NCI-H345 treated with DMSO at 0.1 percent for 48 hours (cell line): Measurements from ENCODE around the gene AUTS2.

Experiments used
- DNase-seq: peaks from one replicate; lab custom pipeline; 2025; ENCODE audit not compliant: unreplicated experiment; lab: John Stamatoyannopoulos, UW

The AUTS2 gene

DNA sequence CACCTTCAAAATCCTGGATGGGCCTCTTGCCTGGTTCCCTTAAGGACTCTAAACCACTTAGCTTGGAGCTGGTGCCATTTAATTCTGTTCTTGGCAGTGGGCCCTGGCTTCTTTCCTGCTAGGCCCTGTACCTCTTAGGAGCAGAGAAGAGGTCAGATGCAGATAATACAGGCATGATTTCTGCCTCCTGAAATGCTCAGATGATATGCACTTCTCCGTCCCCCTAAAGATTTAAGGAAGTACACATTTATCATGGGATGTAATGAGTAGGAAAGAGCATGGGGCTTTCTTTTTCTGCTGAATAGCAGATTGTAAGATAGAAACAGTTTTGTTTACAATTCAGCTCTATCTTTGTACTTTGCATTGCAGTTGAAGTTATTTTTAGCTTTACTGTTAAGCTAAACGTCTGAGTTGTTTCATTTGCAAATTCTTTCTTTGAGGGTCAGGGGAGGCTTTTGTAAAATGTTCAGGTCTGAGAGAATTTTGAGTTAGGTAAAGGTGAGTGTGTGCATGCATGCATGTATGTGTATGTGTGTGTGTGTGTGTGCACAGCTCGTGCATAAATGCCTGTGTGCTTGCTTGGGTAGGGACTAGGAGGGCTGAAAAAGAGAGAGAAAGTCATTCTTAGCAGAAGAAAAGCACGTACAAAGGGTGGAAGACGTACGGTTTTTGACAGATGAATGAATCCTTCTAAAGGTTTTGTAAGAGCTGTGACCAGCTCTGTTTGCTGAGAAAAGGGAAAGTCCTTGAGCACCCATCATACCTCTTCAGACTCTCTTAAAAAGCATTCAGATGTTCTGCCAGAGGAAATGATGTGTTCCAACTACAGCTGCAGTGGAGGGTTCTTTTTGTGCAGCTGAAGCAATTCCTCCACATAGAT is 364.2 kb downstream of the AUTS2 start:
- DNase-seq, result no peak

DNA sequence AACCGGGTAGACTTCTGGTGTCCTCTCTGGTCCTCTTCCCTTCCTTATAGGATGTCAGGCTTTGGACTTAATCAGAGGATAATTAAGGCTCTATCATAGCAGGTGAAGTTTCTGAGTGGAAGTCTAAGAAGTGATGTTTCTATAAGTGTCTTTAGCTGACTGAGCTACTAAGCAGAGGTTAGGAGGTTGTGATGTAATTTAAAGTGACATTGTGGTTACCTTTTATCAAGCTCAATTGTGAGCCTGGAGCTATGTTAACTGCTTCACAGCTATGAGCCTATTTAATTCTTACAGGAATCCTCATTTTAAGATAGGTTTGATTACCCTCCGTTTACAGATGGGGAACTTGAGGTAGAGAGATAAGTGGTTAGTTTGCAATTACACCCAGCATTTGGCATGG is 365.1 kb downstream of the AUTS2 start:
- no peak for DNase-seq

DNA sequence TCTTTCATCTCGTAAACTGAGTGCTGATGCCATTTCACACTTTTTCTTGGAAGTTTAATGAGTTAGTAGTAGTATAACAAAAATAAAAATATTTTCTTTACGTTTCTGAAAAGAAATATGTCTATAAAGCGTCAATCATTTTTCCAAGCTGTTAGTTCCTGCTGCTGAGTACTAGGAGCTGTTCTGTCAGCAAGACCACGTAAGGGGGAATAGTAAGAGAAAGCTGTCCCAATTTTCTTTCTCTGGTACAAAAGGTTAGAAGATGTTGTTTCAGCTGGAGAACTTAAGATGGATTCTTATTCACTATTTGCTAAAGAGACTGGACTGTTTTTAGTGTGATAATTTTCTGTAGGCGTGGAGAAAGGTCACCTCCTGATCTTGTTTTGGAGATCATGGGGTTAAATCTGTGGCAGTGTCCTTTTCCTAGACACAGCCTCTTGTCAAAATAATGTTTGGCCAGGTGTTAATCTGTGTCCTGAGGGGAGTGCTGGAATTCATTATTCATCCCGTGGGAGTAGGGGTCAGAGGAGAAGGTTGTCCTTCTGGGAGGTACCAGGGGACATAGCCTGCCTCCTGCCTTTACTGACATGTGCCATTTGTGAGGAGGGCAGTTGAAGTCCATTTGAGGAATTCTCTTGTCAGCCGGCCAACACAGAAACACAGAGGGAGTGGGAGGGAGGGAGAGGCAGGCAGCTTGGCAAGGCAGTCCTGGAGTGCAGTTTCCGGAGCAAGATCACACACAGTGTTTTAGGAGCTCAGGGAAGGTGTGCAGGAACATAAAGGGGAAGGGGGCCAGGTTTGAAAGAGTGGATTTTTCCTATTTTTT is 368.7 kb downstream of the AUTS2 start:
- no peak for DNase-seq

DNA sequence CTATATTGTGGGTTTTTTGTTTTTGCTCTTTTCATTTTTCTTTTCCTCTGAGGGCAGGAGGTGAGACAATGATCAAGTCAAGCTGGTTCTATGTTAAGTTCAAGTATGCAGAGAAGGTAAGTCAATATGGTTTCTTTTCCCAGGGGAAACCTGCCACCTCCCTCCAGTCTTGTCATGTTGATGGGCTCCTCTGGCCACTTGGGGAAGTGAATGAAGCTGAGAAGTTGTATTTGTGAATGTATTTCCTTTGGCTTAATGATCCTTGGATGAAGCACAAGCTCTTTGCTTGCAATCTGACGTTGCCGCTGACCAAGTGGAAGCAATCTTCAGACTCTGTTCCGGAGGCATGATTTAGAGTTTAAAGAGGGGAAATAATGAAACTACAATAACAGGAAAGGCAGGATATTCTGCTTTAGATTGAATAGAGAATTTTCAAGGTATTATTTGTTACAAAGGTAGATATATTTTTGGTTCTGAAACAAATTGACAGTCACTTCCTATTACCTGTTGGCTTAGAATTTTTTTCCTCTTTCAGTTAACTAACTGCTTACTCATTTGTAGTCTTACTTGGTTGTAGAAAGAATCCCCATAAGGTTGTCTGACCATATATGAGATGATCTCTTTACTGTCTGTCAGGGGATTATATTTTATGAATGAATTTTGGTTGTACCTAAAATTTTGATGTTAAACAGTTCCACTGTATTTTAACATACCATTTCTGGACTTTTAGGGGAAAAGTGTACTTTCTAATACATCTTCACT is 369.6 kb downstream of the AUTS2 start:
- no peak for DNase-seq

DNA sequence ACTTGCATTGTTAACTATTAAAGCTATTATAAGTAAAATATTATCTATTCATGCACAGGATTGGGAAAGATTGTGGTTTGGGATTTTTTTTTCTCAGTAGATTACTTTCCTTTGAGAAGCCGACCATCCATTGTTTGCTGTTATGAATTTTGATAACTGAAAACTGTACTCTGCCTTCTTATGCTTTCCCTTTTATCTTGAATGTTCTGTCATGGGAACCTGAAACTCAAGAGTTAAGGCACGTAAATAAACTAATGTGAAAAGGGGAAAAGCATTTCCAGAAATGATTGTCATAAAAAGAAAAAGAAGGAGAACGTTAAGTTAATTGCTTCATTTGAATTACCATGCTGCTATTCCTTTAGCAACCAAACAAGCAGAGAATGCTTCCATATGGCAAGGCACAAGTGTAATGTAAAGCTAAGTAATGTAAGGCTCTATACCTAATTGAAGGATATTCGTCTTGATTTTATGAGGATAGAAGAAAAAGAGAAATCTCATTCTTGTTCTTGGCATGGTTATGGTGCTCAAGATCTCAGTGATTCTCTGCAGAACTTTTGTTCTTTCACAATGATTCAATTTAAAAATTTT is 370.8 kb downstream of the AUTS2 start:
- no peak for DNase-seq

DNA sequence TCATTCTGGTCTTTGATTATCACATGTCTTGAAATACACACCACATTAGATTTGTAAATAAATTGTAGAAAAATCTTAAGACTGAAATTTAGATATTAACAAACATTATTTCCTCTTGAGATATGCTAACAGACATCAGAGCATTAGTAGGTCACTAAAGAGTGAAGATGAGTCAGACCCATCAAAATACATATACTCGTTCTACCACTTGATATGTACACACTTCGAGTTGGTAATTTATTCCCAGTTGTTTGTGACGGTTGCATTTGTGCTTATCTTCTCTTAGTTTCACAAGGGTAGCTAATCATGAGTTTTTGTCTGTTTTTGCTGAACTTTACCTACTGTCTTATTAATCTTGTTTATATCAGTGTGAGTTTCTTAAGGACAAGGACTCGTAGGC is 383.4 kb downstream of the AUTS2 start:
- no peak for DNase-seq

DNA sequence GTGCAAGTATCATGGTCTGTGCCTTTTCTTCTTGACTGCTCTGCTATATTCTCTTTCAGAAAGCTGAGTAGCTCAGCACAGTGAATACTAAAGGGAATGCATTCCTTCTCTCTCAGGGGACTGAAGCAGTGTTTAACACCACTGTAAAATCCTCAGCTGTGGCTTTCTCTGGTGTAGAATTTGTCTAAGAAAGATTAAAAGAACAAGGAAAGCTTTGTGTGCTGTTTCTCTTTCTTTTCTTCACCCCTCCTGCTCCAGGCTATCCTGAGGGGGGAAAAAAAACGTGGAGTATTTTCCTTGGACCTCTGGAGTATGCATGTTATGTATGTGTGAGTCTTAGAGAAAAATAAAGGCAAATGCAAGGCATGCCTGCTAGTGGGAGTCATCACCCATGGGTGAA is 383.9 kb downstream of the AUTS2 start:
- DNase-seq, result no peak

DNA sequence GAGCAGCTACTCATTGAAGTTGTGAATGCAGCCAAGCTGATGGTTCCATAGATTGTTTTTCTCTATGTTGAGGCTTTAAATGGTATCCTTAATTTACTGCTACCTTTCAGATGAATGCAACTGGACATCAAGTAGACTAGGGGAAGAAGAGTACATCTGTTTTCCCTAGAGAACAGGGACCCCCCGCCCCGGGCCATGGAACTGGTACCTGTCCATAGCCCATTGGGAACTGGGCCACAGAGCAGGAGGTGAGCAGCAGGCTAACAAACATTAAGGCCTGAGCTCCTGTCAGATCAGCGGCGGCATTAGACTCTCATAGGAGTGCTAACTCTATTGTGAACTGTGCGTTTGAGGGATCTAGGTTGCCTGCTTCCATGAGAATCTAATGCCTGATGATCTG is 391.3 kb downstream of the AUTS2 start:
- DNase-seq, result no peak

DNA sequence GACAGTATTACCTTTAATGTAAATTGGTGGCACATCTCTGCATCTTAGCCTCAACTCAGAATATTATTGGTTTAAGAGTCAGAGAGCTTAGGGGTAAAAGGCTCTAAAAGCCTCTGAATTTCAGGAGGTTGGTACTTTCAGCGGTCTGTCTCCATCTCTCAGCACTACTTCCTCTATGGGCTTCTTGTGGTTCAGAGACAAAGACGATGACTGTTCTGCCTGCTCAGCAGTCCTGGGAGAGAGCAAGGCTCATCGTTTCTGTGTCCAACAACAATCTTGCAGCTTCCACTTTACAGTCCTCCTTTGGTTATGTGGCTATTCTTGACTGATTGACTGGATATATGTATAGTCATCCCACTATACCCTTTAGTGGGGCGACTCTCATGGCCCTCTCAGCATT is 394.7 kb downstream of the AUTS2 start:
- DNase-seq, result no peak

DNA sequence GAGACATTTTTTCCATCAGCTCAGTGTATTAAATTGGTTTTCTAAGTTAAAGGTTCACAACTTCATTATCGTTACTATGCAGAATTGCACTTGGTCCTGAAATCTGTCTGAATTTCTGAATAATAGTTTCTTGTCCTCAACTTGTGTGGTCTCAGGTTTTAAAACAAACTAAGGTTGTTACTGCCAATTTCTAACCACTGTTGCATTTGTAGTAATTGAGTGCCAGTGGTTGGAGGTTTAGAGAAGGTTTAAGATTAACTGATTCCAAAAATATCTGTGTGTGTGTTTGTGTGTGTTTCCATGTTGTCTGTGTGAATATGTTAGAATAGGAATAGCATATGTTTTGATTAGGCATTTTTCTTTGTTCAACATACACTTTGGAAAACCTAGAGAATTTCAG is 395.9 kb downstream of the AUTS2 start:
- DNase-seq, result no peak

DNA sequence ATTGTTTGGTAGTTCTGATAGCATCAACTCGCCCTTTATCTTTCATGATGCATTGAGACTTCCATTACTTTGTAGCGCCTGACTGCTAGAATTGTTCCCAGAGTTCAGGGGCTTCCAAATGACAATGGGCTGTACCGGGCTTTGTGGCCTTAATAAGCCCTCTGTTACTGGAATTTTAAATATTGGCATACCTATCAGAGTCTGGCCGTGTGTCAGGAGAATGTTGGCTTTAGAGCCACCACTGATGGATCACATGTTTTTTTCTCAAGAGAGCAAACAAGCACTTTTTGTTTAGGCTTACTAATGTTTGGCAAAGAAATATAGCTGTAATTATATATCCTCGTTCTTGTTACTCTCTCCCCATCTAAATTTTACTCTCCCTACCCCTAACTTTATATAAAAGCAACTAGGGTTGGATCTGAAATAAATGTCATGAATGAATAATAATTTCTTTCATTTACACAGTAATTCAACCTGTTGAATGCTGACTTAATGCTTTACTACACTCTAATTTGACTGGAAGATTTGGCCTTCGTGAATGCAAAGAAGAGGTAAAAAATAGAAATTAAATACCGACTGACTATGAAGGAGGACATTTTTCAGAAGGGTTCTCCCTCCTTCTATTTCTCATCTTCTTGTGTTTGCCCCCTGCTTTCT is 396.7 kb downstream of the AUTS2 start:
- DNase-seq, result peak; percentile 8

DNA sequence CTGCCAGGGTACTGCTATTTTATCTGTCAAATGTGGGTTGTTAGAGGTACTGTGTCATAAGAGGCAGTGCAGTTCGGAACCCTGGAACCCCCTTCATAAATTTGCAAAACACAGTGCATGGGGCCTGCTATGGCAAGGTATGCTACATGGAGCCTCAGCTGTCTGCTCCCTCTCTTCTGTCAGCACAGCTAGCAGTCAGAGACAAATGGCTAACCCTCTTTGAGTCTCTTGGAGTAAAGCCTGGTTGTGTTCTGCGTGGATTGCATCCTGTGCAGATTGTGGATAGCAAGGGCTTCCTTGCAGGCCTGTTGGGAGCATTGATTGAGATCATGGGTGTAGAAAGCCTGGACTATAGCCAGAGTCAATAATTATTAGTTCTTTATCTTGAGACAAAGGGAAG is 397.8 kb downstream of the AUTS2 start:
- no peak for DNase-seq

DNA sequence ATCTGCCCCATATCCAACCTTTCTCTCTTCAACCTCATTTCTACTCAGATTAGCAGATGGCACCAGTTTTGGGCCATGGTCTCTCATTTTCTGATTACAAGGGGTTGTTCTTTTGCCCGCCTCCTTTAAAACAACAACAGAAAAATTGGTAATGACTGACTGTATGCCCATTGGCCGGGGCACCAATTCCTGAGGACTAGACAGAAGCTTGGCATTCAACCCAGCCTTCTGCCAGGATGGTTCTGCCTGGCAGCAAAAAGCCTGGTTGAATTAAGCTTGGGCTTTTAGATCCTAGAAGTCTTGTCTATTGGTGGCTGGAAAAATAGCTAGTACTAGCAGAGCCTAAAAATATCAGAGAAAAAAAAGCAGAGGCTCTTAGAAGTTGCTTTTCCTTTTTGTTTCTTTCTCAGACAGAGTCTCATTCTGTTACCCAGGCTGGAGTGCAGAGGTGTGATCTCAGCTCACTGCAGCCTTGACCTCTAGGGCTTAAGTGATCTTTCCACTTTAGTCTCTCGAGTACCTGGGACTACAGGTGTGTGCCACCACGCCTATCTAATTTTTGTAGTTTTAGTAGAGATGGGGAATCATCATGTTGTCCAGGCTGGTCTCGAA is 402.6 kb downstream of the AUTS2 start:
- DNase-seq, result no peak

DNA sequence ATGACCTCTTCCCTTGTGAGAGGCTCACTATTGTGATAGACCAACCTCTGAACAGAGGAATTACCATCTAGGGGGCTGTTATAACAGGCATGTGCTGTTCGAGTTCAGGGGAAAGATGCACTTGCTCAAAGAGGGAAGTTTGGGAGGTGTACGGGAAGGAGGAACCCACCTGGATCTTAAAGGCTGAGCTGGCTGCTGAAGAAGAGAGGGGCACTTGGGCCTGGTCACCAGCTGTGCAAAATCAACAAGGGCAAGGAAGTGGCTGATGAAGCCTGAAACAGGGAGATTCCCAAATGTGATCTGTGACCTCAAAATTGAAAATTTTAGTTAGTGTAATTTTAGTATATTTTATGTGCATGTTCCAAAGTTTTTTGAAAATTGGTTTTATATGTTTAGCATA is 407.2 kb downstream of the AUTS2 start:
- no peak for DNase-seq

DNA sequence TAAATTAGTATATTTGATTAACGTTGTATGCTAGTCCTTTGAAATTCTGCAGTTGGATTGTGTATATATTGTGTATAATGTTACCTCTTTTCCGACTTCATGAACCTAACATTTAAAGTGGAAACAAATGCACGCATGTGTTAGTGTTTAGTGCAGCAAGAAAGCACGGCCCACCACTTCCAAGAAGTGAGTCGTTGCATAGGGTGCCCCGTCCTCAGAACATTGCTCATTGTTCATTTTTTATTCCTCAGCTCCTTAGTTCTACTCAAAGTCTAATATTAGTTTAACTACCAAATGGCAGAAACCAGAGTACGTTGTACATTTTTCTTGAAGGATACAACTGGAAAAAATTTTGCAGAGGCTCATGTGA is 407.6 kb downstream of the AUTS2 start:
- DNase-seq, result no peak

DNA sequence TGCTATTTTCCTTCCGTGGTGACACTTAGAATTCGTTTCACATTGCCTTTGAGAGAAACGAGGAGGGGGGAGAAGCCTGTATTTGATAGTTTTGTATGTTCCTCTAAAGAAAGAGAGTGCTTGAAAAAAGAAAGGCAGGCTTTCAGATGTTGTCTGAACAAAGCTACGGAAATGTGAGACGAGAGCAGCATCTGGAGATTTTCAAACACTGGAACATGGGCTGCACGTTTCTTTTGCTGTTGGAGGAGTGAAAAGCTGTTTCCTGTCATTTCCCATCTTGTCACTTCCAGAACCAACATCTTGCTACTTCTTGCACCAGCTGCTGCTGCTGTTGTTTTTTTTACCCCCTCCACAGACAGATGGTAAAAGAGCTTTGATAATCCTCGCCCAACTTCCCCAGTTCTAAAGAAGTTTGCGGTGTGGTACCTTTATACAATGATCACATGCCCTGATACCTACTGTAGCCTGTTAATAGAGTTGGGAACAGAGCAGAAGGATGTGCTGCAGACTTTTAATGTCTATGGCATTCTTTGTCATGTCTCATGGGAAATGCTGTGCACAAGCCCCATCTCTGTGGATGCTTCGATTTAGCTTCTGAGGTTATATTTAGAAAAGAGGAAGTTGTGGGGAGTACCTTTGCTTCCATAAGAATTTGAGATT is 408.1 kb downstream of the AUTS2 start:
- DNase-seq, result no peak

DNA sequence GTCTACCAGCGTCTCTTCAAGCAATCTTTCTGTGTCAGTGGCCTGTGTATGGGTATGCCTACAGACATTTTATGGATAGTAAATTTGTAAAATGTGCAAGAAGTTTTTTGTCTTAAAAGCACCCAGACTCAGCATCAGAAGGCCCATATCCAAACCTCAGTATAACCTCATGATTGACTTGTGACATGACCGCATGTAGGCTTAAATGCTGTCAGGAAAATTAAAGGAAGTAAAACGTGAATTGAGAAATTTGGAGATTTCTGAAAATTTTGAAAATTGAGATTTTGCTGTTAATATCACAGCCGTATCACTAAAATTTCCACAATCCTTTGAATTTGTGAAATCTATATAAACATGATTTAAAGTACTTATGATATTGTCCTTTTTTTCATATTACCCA is 410.2 kb downstream of the AUTS2 start:
- DNase-seq, result no peak

DNA sequence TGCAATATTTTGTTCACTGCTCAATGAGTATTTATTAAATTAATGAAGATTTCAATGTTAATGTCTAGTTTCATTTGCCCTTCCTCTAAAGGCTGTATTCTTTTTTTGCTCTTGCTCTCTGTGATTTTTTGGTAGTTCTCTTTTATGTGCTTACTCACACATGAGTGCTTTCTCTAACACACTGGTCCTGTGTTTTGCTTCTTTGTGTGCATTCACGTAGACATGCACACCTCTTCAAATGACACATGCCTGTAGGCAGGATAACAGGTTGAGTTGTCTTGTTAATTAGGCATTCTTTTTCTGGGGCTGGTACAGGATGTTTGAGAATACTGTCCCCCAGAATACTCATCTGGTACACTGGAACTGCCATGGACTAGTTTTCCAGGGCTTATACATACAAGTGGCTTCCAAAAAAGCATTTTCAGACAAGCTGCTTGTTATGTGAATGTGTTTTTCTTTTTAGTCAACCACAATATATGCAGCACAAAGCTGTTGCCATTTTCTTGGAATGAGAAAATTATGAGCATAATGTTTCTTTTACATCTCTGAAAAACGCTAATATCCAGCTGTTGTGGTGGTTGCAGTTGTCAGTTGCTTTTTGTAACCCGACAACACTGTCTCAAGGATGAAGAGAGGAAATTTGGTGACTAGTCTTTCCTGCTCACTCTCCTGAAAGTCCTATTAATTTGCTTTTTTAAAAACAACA is 416.4 kb downstream of the AUTS2 start:
- no peak for DNase-seq

DNA sequence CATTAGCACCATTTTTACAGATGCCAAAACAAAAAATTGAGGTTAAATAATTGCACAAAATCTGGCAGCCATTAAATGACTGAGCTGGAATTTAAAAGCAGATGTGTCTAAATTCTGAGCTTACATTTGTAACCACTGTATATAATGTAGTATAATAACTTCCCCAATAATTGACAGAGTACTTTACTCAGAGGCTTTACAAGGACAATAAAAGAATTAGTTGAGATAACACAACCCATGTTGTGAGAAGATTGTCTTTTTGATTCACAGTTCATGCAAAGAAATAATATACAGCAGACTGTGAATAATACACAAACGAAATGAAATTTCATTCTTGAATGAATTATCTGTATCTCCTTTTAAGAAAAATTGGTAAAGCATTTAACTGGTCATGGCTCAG is 417.1 kb downstream of the AUTS2 start:
- DNase-seq, result no peak
